ENCODE data around the gene DAB2IP. TPM values are rescaled to one million over a fixed set of nuclear protein-coding genes. Genes with fewer than 3 reads are reported as not detected.

DAB2IP gene
- total RNA-seq, 1 donor from 2014 or later, result 38.0 TPM

DNA sequence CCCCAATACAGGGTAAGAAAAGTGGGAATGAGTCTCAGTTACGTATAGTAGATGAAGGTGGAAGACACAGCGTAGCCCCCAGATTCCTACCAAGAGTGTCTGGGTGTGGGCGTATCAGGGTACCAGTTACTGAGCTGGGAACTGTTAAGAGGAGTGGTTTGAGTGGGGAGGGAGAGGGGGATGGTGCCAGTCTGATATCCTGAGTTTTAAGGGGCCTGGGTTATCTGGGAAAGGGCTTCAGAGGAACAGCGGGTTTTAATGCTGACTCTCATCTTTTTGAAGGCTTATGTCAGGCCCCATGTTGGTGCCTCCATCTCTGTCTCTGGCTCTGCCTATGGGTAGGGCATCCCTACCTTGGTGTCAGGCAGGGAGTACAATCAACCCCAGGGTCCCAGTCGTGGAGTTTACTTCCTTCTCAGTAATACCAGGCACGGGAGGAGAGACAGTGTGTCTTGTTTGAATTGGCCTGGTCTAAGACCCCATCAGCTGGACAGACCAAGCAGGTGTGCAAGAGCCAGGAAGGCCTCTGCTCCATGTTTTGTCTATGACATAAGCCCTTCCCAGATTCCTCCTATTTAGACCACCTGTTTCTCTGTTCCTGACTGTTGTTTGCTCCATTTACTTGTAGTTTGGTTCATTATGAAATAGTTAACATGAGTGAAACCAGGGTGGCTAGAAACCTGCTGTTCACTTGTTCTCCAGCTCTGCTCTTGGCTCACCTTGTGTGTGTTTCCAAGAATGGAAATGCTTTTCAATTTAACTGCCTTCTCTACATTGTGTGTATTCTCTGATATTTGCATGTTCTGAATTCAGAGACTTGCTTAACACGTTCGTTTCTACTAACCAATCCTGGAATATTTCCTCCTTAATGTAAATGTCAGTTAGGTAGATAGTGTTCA lies 125.6 kb downstream of the DAB2IP start:
- H3K4me3 ChIP-seq (ENCODE audit: low read depth, low read length), result no peak overlapping the region
- DNase-seq (ENCODE audit: low read depth), result no peak
- TF ChIP-seq, protein P1, sequence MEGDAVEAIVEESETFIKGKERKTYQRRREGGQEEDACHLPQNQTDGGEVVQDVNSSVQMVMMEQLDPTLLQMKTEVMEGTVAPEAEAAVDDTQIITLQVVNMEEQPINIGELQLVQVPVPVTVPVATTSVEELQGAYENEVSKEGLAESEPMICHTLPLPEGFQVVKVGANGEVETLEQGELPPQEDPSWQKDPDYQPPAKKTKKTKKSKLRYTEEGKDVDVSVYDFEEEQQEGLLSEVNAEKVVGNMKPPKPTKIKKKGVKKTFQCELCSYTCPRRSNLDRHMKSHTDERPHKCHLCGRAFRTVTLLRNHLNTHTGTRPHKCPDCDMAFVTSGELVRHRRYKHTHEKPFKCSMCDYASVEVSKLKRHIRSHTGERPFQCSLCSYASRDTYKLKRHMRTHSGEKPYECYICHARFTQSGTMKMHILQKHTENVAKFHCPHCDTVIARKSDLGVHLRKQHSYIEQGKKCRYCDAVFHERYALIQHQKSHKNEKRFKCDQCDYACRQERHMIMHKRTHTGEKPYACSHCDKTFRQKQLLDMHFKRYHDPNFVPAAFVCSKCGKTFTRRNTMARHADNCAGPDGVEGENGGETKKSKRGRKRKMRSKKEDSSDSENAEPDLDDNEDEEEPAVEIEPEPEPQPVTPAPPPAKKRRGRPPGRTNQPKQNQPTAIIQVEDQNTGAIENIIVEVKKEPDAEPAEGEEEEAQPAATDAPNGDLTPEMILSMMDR (IDR thresholded peaks at IDR 0.05; ENCODE audit: insufficient read depth, low read length, poor library complexity, severe bottlenecking), result no peak
- H3K36me3 ChIP-seq (ENCODE audit: control insufficient read depth, insufficient read depth, low read length), result peaks cover 4% of the 10 kb centered on the region
- no peaks in the 10 kb centered on the region for H3K27me3 ChIP-seq (ENCODE audit: control insufficient read depth, insufficient read depth, low read length)

DNA sequence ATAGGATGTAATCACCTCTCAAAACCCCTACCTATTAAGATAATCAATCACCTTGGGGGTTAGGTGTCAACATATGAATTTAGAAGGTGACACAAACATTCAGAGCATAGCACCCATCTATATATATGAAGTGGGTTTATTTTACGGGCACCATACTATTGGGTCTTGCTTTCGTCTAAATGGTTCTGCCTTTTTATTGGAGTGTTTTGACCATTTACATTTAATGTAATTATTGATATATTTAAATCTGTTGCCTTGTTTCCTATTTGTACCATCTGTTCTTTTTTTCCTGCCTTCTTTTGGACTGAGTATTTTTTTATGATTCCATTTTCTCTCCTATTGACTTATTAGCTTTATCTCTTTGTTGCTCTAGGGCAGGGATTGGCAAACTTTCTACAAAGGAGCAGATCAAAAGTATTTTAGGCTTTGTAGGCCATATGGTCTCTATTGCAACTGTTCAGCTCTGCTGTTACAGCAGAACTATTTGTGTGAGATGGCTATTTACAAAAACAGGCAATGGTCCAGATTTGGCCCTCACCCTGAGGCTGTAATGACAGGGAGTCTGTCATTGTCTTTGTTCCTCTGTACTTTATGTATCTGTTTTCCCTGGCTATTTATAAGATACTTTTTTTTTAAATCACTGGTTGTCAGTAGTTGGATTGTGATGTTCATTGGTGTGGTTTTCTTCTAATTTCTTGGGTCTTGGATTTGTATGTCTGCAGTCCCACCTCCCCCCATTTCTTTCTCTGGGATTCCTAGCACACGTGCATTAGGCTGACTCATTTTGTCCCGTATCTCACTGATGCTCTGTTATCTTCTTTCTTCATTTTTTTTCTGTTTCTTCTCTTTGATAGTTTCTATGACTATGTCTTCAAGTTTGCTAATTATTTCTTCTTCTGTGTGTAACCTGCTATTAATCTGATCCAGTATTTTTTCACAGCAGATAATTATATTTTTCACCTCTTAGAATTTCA lies 127.1 kb downstream of the DAB2IP start:
- peaks cover 3% of the 10 kb centered on the region for H3K36me3 ChIP-seq (ENCODE audit: control insufficient read depth, insufficient read depth, low read length)
- no peak overlapping the region for H3K4me3 ChIP-seq (ENCODE audit: low read depth, low read length)
- H3K27me3 ChIP-seq (ENCODE audit: control insufficient read depth, insufficient read depth, low read length), result no peaks in the 10 kb centered on the region
- no peak for DNase-seq (ENCODE audit: low read depth)
- TF ChIP-seq, protein P1 (IDR thresholded peaks at IDR 0.05; ENCODE audit: insufficient read depth, low read length, poor library complexity, severe bottlenecking), result no peak

DNA sequence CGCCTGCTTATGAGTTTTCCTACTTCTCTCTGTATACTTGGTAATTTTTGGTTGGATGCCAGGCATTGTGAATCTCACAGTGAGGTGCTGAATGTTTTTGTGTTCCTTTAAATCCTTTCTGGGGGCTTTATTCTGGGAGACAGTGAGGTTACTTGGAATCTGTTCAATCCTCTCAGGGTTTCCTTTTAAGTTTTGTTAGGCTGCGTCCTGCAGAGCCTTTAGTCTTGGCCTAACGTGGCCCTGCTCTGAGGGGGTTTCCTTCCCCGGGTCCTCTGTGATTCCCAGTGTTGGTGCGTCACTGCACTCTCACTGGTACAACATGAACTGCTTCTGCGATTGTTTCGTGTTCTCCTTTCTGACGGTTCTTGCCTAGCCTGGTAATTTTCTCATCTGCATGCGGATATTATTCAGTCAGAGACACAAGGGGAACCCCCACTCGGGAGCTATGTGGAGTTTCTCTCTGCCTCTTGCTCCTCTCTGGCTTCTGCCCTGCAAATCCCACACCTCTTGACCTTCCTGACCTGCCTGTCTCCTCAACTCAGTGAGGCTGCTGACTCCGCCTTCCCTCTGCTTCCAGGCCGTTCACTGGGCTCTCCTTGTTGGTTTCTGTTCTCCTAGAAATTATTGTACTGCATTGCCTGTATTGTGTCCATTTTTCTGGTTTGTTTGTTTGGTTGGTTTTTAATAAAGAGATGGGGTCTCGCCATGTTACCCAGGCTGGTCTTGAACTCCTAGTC lies 128.1 kb downstream of the DAB2IP start:
- Histone ChIP-seq H3K4me3 (ENCODE audit: low read depth, low read length) (no peak overlapping the region), H3K36me3 (ENCODE audit: control insufficient read depth, insufficient read depth, low read length) (peaks cover 3% of the 10 kb centered on the region), H3K27me3 (ENCODE audit: control insufficient read depth, insufficient read depth, low read length) (no peaks in the 10 kb centered on the region)
- TF ChIP-seq, protein P1 (IDR thresholded peaks at IDR 0.05; ENCODE audit: insufficient read depth, low read length, poor library complexity, severe bottlenecking), result no peak
- no peak for DNase-seq (ENCODE audit: low read depth)

DNA sequence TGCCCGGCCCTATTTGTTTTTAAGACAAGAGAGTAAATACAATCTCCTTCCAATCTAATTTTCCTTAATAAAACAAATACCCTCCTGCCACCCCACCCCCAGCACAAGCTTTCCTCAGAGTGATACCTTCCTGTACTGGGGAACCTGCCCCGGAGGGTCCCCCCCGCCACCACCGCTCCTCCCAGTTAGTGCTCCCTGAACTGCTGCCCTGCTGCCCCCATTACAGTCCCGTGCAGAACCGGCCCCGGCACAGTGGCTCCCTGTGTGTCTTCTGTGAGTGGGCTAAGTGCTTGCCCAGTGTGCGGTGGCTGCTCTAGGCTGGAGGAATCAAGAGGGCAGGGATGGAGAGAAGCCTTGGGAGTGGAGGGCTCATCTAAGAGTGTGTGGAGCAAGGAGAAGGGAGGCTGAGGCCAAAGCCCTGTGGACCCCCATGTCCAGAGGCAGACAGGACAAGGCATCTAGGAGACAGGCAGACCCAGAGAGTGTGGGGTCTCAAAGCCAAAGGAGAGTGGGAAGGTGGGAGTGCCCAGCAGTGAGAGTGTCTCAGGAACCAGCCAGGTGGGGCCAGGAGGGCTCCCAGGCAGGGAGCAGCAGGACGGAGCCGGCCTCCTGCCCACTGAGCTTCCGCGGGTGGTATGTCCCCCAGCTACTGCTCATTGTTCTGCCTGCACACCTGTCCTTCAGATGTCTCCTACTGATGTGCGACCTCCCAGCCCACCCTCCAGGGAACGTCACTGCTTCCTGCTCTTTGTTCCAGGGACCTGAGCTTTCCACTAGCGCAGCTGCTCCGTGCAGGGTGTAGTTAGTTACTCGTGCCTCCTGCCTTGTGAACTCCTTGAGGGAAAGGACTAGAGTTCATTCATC lies 129.0 kb downstream of the DAB2IP start:
- TF ChIP-seq, protein P1 (IDR thresholded peaks at IDR 0.05; ENCODE audit: insufficient read depth, low read length, poor library complexity, severe bottlenecking), result no peak
- H3K36me3 ChIP-seq (ENCODE audit: control insufficient read depth, insufficient read depth, low read length), result peaks cover 2% of the 10 kb centered on the region
- no peak for DNase-seq (ENCODE audit: low read depth)
- H3K4me3 ChIP-seq (ENCODE audit: low read depth, low read length), result no peak overlapping the region
- no peaks in the 10 kb centered on the region for H3K27me3 ChIP-seq (ENCODE audit: control insufficient read depth, insufficient read depth, low read length)

DNA sequence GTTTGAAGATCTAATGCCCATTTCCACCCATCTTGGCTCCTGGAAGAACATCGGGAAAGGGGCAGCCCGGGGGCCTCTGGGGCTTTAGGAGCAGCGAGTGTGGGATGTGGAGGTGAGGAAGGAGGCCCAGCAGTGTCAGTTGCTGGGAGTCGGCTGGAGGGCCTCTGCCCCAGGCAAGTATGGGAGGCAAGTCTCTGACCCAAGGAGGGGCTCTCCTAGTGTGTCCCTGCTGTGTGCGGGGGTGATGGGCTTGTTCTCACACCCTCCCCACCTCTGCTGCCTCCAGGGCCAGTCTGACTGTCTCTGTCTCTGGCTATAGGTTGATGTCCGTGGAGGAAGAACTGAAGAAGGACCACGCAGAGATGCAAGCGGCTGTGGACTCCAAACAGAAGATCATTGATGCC lies 129.7 kb downstream of the DAB2IP start:
- Histone ChIP-seq H3K27me3 (ENCODE audit: control insufficient read depth, insufficient read depth, low read length) (no peaks in the 10 kb centered on the region), H3K4me3 (ENCODE audit: low read depth, low read length) (no peak overlapping the region), H3K36me3 (ENCODE audit: control insufficient read depth, insufficient read depth, low read length) (peaks cover 1% of the 10 kb centered on the region)
- TF ChIP-seq, protein P1 (IDR thresholded peaks at IDR 0.05; ENCODE audit: insufficient read depth, low read length, poor library complexity, severe bottlenecking), result no peak
- no peak for DNase-seq (ENCODE audit: low read depth)
